Uterus (tissue), 2 donors: ENCODE results near the gene TCF12.

ENCODE experiments used
- CTCF ChIP-seq, 4 experiments: fragments of 200-600 bp in 2 of 4; fragments of 450-650 bp in 2 of 4; sonication (generic) in 2 of 4; IDR thresholded peaks; one replicate each; pipeline ENCODE4 v1.5.1; 2016 to 2019; ENCODE audit warnings: antibody characterized with exemption in 4 of 4, mild to moderate bottlenecking in 2 of 4, moderate library complexity in 1 of 4
- POLR2A ChIP-seq, 2 donors: fragments of 450-650 bp; IDR thresholded peaks; one replicate each; pipeline ENCODE4 v1.6.1; 2016; ENCODE audit warnings: antibody characterized with exemption in 2 of 2, mild to moderate bottlenecking in 1 of 2, moderate library complexity in 1 of 2

GRCh38 chr15:56936929-56937328 is 18.5 kb downstream of the TCF12 start:
- TF ChIP-seq CTCF (IDR thresholded peaks at IDR 0.05) (no peak), POLR2A (IDR thresholded peaks at IDR 0.05) (no peak)
